Calu3 (cell line): ENCODE data around the gene MOV10L1. TPM values are rescaled to one million over a fixed set of nuclear protein-coding genes. Genes with fewer than 3 reads are reported as not detected.

Source experiments
- BruUV-seq: library from RNA; stranded (reverse); fragments of 400-500 nt; replicated peaks from 2 replicates; lab custom pipeline; 2021; lab: Mats Ljungman, UMichigan
- CTCF ChIA-PET: fragments of 300-600 bp; sonication (Branson Sonifier 250); formaldehyde crosslinking; loops from one replicate; lab custom pipeline; 2022; ENCODE audit warnings: antibody characterized with exemption; lab: Charles Lee
- DNase-seq: peaks from one replicate; pipeline ENCODE4 v3.0.0; 2022
- H3K27ac Mint-ChIP-seq: one replicate; pipeline ENCODE4 v1.8.0; 2022; ENCODE audit warnings: mixed read lengths; ENCODE audit not compliant: unreplicated experiment
- H3K27me3 Mint-ChIP-seq: one replicate; pipeline ENCODE4 v1.8.0; 2022; ENCODE audit warnings: mixed read lengths; ENCODE audit not compliant: unreplicated experiment
- H3K36me3 Mint-ChIP-seq: one replicate; pipeline ENCODE4 v1.8.0; 2022; ENCODE audit warnings: mild to moderate bottlenecking, moderate library complexity, mixed read lengths; ENCODE audit not compliant: insufficient read depth, unreplicated experiment
- H3K4me1 Mint-ChIP-seq: one replicate; pipeline ENCODE4 v1.8.0; 2022; ENCODE audit warnings: mild to moderate bottlenecking, low read depth, mixed read lengths; ENCODE audit not compliant: unreplicated experiment
- H3K4me3 Mint-ChIP-seq: one replicate; pipeline ENCODE4 v1.8.0; 2022; ENCODE audit warnings: mild to moderate bottlenecking, low read depth, moderate library complexity, mixed read lengths; ENCODE audit not compliant: unreplicated experiment
- H3K9me3 Mint-ChIP-seq: one replicate; pipeline ENCODE4 v1.8.0; 2022; ENCODE audit warnings: low read depth, mixed read lengths; ENCODE audit not compliant: unreplicated experiment
- intact Hi-C: fragments of 100-400 bp; cut with micrococcal nuclease; formaldehyde crosslinking; loops from one replicate; pipeline ENCODE4 v1.10.0; 2022; ENCODE audit not compliant: unreplicated experiment
- total RNA-seq: library from RNA; stranded (reverse); gene quantifications from 2 replicates; pipeline ENCODE4 v1.2.3, GENCODE V29; 2022
- TF ChIP-seq, protein P1 (sequence below): fragments of 200-600 bp; IDR thresholded peaks from one replicate; pipeline ENCODE4 v1.8.0; 2022; ENCODE audit warnings: antibody characterized with exemption; ENCODE audit not compliant: unreplicated experiment

The MOV10L1 gene
- total RNA-seq, 1 experiment from 2014 or later: not detected

- intact Hi-C loops: no loop called here
- CTCF ChIA-PET: interaction anchor here (0.5 to 1.2 kb wide), 3 partner anchors 38 to 179 kb away, joined by 3 read pairs; no protein-coding TSS in a partner anchor
- Mint-ChIP-seq H3K4me3 (peak overlapping the region; percentile 82), H3K4me1 (peaks cover 14% of the 10 kb centered on the region), H3K27me3 (no peaks in the 10 kb centered on the region), H3K27ac (peak overlapping the region; percentile 28), H3K9me3 (no peaks in the 10 kb centered on the region), H3K36me3 (peaks cover 42% of the 10 kb centered on the region)
- TF ChIP-seq, protein P1, sequence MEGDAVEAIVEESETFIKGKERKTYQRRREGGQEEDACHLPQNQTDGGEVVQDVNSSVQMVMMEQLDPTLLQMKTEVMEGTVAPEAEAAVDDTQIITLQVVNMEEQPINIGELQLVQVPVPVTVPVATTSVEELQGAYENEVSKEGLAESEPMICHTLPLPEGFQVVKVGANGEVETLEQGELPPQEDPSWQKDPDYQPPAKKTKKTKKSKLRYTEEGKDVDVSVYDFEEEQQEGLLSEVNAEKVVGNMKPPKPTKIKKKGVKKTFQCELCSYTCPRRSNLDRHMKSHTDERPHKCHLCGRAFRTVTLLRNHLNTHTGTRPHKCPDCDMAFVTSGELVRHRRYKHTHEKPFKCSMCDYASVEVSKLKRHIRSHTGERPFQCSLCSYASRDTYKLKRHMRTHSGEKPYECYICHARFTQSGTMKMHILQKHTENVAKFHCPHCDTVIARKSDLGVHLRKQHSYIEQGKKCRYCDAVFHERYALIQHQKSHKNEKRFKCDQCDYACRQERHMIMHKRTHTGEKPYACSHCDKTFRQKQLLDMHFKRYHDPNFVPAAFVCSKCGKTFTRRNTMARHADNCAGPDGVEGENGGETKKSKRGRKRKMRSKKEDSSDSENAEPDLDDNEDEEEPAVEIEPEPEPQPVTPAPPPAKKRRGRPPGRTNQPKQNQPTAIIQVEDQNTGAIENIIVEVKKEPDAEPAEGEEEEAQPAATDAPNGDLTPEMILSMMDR: no peak
- DNase-seq: no peak
- no TSS peak for BruUV-seq
Measured at GRCh38 chr22:50186761-50187523, 97.1 kb downstream of the MOV10L1 start.

DNA sequence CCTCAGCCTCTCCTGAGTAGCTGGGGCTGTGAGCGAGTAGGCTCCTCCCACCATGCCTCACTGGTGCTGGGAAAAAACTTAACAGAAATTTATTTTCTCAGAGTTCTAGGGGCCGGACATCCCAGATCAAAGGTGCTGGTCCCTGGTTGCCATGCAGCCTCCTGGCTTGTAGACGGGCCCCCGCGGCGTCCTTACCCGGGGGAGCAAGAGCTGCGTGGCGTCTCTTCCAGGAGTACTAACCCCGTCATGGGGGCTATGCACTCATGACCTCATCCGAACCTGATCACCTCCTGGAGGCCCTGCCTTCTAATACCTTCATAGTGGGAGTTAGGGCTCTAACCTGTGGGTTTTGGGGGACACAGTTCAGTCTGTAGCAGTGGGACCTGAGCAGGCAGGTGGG is 98.5 kb downstream of the MOV10L1 start:
- BruUV-seq: no TSS peak
- CTCF ChIA-PET: no interaction called here
- intact Hi-C loops: no loop called here
- DNase-seq: no peak
- Mint-ChIP-seq H3K27ac (no peak overlapping the region), H3K9me3 (no peaks in the 10 kb centered on the region), H3K27me3 (no peaks in the 10 kb centered on the region), H3K4me1 (peaks cover 14% of the 10 kb centered on the region), H3K36me3 (peaks cover 36% of the 10 kb centered on the region), H3K4me3 (no peak overlapping the region)
- TF ChIP-seq, protein P1: no peak

GRCh38 chr22:50189184-50189848 is 99.5 kb downstream of the MOV10L1 start:
- Mint-ChIP-seq H3K27ac (peak overlapping the region; percentile 85), H3K9me3 (no peaks in the 10 kb centered on the region), H3K27me3 (no peaks in the 10 kb centered on the region), H3K36me3 (peaks cover 40% of the 10 kb centered on the region), H3K4me3 (peak overlapping the region; percentile 71), H3K4me1 (peaks cover 14% of the 10 kb centered on the region)
- DNase-seq: no peak
- intact Hi-C loops: no loop called here
- CTCF ChIA-PET: interaction anchor here (0.6 to 1.4 kb wide), 3 partner anchors 31 to 249 kb away, joined by 4 read pairs; no protein-coding TSS in a partner anchor
- TF ChIP-seq, protein P1: no peak
- BruUV-seq: no TSS peak

DNA sequence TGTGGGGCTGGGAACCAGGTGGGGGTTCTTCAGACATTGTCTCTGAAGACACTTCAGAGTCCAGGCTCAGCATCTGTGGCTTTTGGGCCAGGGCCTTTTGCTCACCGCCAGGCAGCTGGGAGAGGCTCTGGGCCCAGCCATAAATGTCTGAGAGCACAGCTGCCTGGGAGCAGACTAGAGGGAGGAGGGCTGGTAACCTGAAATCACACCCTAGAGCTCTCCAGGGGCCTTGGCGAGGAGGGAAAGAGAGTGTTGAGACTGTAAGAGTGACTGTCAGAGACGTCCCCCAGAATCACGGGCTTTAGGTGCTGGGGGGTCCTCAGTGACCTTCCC is 100.0 kb downstream of the MOV10L1 start:
- H3K36me3 Mint-ChIP-seq: peaks cover 45% of the 10 kb centered on the region
- intact Hi-C loops: no loop called here
- H3K4me1 Mint-ChIP-seq: peaks cover 14% of the 10 kb centered on the region
- H3K4me3 Mint-ChIP-seq: peak overlapping the region; percentile 71
- BruUV-seq: no TSS peak
- CTCF ChIA-PET: interaction anchor here (0.6 to 1.4 kb wide), 4 partner anchors 19 to 250 kb away, joined by 4 to 9 read pairs (median 4); no protein-coding TSS in a partner anchor
- TF ChIP-seq, protein P1: no peak
- DNase-seq: no peak
- no peaks in the 10 kb centered on the region for H3K9me3 Mint-ChIP-seq
- H3K27me3 Mint-ChIP-seq: no peaks in the 10 kb centered on the region
- peak overlapping the region; percentile 85 for H3K27ac Mint-ChIP-seq
